OCI-LY7 (cell line): ENCODE results near the gene CKAP2L. TPM values are rescaled to one million over a fixed set of nuclear protein-coding genes. Genes with fewer than 3 reads are reported as not detected.

Experiments used
- BruUV-seq: library from RNA; stranded (reverse); fragments of 400-500 nt; replicated peaks from 2 replicates; lab custom pipeline; 2021; lab: Mats Ljungman, UMichigan
- CTCF ChIA-PET: fragments of 300-600 bp; sonication (Branson Sonifier 250); formaldehyde crosslinking; loops from one replicate; lab custom pipeline; 2022; ENCODE audit warnings: antibody characterized with exemption; ENCODE audit not compliant: unreplicated experiment; lab: Charles Lee
- POLR2A ChIA-PET: fragments of 300-600 bp; sonication (Branson Sonifier 250); formaldehyde crosslinking; loops from one replicate; lab custom pipeline; 2022; ENCODE audit warnings: antibody characterized with exemption; lab: Charles Lee
- DNase-seq: peaks from one replicate; pipeline ENCODE4 v3.0.0-alpha.2; 2015; ENCODE audit warnings: low spot score
- H2AFZ ChIP-seq: fragments of 200-600 bp; sonication (generic), shearing (Covaris generic); 2 replicates; pipeline ENCODE4 v1.6.1; 2014; ENCODE audit warnings: mild to moderate bottlenecking, antibody characterized with exemption, low read length, moderate library complexity
- H3K27ac ChIP-seq: fragments of 200-600 bp; sonication (generic); 2 replicates; pipeline ENCODE4 v1.5.1; 2014; ENCODE audit warnings: mixed run types, low read depth, mild to moderate bottlenecking, moderate library complexity, low read length, inconsistent platforms; ENCODE audit not compliant: poor library complexity, severe bottlenecking
- H3K36me3 ChIP-seq: fragments of 200-600 bp; sonication (generic); 2 replicates; pipeline ENCODE4 v1.6.1; 2014; ENCODE audit warnings: mild to moderate bottlenecking, antibody characterized with exemption, low read length, moderate library complexity, mixed read lengths; ENCODE audit not compliant: insufficient read depth
- H3K4me1 ChIP-seq: fragments of 200-600 bp; sonication (generic); 2 replicates; pipeline ENCODE4 v1.5.1; 2014; ENCODE audit warnings: mild to moderate bottlenecking, low read length; ENCODE audit not compliant: insufficient read depth, poor library complexity, severe bottlenecking
- H3K4me2 ChIP-seq: fragments of 200-600 bp; sonication (generic); 2 replicates; pipeline ENCODE4 v1.6.1; 2014; ENCODE audit warnings: mild to moderate bottlenecking, low read length
- H3K4me3 ChIP-seq: fragments of 200-600 bp; sonication (generic); 2 replicates; pipeline ENCODE4 v1.5.1; 2014; ENCODE audit warnings: mild to moderate bottlenecking, low read depth, low read length; ENCODE audit not compliant: poor library complexity, severe bottlenecking
- H3K79me2 ChIP-seq: fragments of 200-600 bp; sonication (generic); 2 replicates; pipeline ENCODE4 v1.6.1; 2016; ENCODE audit warnings: low read depth, mild to moderate bottlenecking, low read length, moderate library complexity, mixed read lengths; ENCODE audit not compliant: insufficient read depth
- H3K9me2 ChIP-seq: fragments of 200-600 bp; sonication (generic); 2 replicates; pipeline ENCODE4 v1.6.1; 2016; ENCODE audit warnings: mild to moderate bottlenecking, low read length, mixed read lengths; ENCODE audit not compliant: insufficient read depth
- H3K9me3 ChIP-seq: fragments of 200-600 bp; sonication (generic); 2 replicates; pipeline ENCODE4 v1.6.1; 2014; ENCODE audit warnings: mild to moderate bottlenecking, mixed run types, low read length, mixed read lengths
- H4K20me1 ChIP-seq: fragments of 200-600 bp; sonication (generic); 2 replicates; pipeline ENCODE4 v1.6.1; 2014; ENCODE audit warnings: mild to moderate bottlenecking, antibody characterized with exemption, low read length, moderate library complexity, mixed read lengths; ENCODE audit not compliant: insufficient read depth
- CTCF ChIP-seq: fragments of 200-600 bp; sonication (generic); conservative IDR thresholded peaks from 2 replicates; pipeline ENCODE4 v1.5.1; 2014; ENCODE audit warnings: mild to moderate bottlenecking, antibody characterized with exemption, low read length, moderate library complexity, mixed read lengths
- EZH2phosphoT487 ChIP-seq: fragments of 200-600 bp; sonication (generic); IDR thresholded peaks from 2 replicates; pipeline ENCODE4 v1.6.1; 2018; ENCODE audit warnings: low read depth, borderline replicate concordance, mild to moderate bottlenecking, mixed run types, antibody characterized with exemption, low read length, moderate library complexity, mixed read lengths
- intact Hi-C: fragments of 100-400 bp; cut with micrococcal nuclease; formaldehyde crosslinking; loops from one replicate; pipeline ENCODE4 v1.10.0; 2022; ENCODE audit not compliant: unreplicated experiment
- total RNA-seq, 2 experiments: library from RNA; depleted of rRNA in 1 of 2; stranded (reverse); fragments of >200 nt in 1 of 2; shearing (Covaris generic) in 1 of 2; gene quantifications; 2 replicates each; pipeline ENCODE4 v1.2.3, GENCODE V29; 2014 to 2022

Gene CKAP2L
- total RNA-seq, 2 experiments from 2014 or later: 31.8 to 61.8 TPM

DNA sequence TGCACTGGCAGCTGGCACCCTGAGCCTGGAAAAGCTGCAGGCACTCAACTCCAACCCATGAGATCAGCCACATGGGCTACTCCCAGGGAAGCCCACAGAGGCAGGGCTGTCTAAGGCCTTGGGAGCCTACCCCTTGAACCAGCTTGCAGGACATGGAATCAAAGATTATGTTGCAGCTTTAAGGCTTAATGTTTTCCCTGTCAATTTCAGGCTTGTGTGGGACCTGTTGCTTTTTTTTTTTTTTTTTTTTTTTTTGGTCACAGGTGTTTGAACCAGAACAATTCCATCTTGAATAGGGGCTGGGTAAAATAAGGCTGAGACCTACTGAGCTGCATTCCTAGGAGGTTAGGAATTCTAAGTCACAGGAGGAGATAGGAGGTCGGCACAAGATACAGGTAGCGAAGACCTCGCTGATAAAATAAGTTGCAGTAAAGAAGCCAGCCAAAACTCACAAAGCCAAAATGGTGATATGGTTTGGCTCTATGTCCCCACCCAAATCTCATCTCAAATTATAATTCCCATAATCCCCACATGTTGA, 27.4 kb upstream of the CKAP2L start:
- Histone ChIP-seq H4K20me1 (no peaks in the 10 kb centered on the region), H3K4me3 (no peak overlapping the region), H2AFZ (no peak overlapping the region), H3K27ac (no peak overlapping the region), H3K4me2 (no peak overlapping the region), H3K79me2 (no peaks in the 10 kb centered on the region), H3K9me2 (no peaks in the 10 kb centered on the region), H3K4me1 (peaks cover 14% of the 10 kb centered on the region), H3K9me3 (no peaks in the 10 kb centered on the region), H3K36me3 (no peaks in the 10 kb centered on the region)
- no TSS peak for BruUV-seq
- CTCF ChIA-PET: no interaction called here
- no peak for DNase-seq
- intact Hi-C loops: no loop called here
- TF ChIP-seq EZH2phosphoT487 (no peak), CTCF (no peak)
- POLR2A ChIA-PET: interaction anchor here (0.7 kb wide), 1 partner anchor 309 kb away, joined by 4 read pairs; no protein-coding TSS in a partner anchor

DNA sequence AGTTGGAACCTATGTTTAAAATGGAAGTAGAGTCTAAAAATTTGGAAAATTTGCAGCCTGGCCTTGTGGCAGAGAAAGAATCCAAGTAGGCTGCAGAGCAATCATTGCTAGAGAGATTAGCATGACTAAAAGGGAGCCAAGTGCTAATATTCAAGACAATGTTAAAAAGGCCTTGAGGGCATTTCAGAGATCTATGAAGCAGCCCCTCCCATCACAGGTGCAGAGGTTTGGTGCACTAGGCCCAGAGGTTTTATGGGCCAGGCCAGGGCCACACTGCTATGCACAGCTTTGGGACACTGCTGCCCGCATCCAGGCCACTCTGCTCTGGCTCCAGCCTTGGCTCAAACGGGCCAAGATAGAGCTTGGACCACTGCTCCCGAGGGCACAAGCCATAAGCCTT, 26.6 kb upstream of the CKAP2L start:
- ChIA-PET POLR2A (interaction anchor here (0.6 to 0.7 kb wide), 3 partner anchors 70 to 311 kb away, joined by 3 to 4 read pairs (median 4); partner anchors contain the start of gene NT5DC4), CTCF (no interaction called here)
- Histone ChIP-seq H3K4me2 (no peak overlapping the region), H2AFZ (no peak overlapping the region), H3K4me1 (peaks cover 14% of the 10 kb centered on the region), H4K20me1 (no peaks in the 10 kb centered on the region), H3K79me2 (no peaks in the 10 kb centered on the region), H3K36me3 (no peaks in the 10 kb centered on the region), H3K9me2 (no peaks in the 10 kb centered on the region), H3K9me3 (no peaks in the 10 kb centered on the region), H3K4me3 (no peak overlapping the region), H3K27ac (no peak overlapping the region)
- intact Hi-C loops: no loop called here
- BruUV-seq: no TSS peak
- TF ChIP-seq CTCF (no peak), EZH2phosphoT487 (no peak)
- no peak for DNase-seq

GRCh38 chr2:112790305-112790704, 25.9 kb upstream of the CKAP2L start:
- Histone ChIP-seq H3K9me2 (no peaks in the 10 kb centered on the region), H3K4me3 (no peak overlapping the region), H3K9me3 (no peaks in the 10 kb centered on the region), H2AFZ (no peak overlapping the region), H3K27ac (no peak overlapping the region), H3K4me2 (no peak overlapping the region), H3K79me2 (no peaks in the 10 kb centered on the region), H4K20me1 (no peaks in the 10 kb centered on the region), H3K36me3 (no peaks in the 10 kb centered on the region), H3K4me1 (peaks cover 14% of the 10 kb centered on the region)
- no peak for TF ChIP-seq CTCF
- ChIA-PET POLR2A (interaction anchor here (0.6 to 1.2 kb wide), 3 partner anchors 8 to 310 kb away, joined by 3 to 4 read pairs (median 3); partner anchors contain the start of gene NT5DC4), CTCF (no interaction called here)
- no peak for DNase-seq
- BruUV-seq: no TSS peak
- intact Hi-C loops: no loop called here
